ENCODE results near the gene TTC21A. TPM values are rescaled to one million over a fixed set of nuclear protein-coding genes. Genes with fewer than 3 reads are reported as not detected.

Gene TTC21A
- total RNA-seq, 1 experiment from 2014 or later: 9.5 TPM

- CTCF ChIA-PET: no interaction called here
These were observed 40.2 kb upstream of the TTC21A start for GRCh38 chr3:39067286-39067685.

GRCh38 chr3:39068556-39068955 is 38.9 kb upstream of the TTC21A start:
- TF ChIP-seq CTCF (conservative IDR thresholded peaks at IDR 0.05) (no peak), EZH2 (IDR thresholded peaks at IDR 0.05; ENCODE audit: low read depth) (no peak)
- Histone ChIP-seq H3K27me3 (ENCODE audit: insufficient read depth, low read depth) (no peaks in the 10 kb centered on the region), H3K9me2 (ENCODE audit: insufficient read depth) (no peaks in the 10 kb centered on the region), H2AFZ (no peak overlapping the region), H3K79me2 (ENCODE audit: low read depth) (no peaks in the 10 kb centered on the region), H3K4me2 (no peak overlapping the region), H3K36me3 (ENCODE audit: low read depth) (no peaks in the 10 kb centered on the region; the same call in 1 of the 2 replicates), H3F3A (ENCODE audit: insufficient read depth, low read depth) (no peaks in the 10 kb centered on the region), H4K20me1 (ENCODE audit: insufficient read depth) (no peaks in the 10 kb centered on the region), H3K9me3 (ENCODE audit: insufficient read depth, low read depth) (no peaks in the 10 kb centered on the region), H3K27ac (no peak overlapping the region), H3K4me3 (no peak overlapping the region), H3K4me1 (replicated peaks; ENCODE audit: insufficient read depth) (no peaks in the 10 kb centered on the region)
- BruUV-seq (replicated peaks): no TSS peak
- no peak for DNase-seq
- intact Hi-C loops (cut with micrococcal nuclease; ENCODE audit: unreplicated experiment): no loop called here
- ChIA-PET CTCF (no interaction called here), POLR2A (ENCODE audit: unreplicated experiment) (no interaction called here)

More at GRCh38 chr3:39067286-39067685, 40.2 kb upstream of the TTC21A start:
- Histone ChIP-seq H3K9me2 (ENCODE audit: insufficient read depth) (no peaks in the 10 kb centered on the region), H3K4me1 (replicated peaks; ENCODE audit: insufficient read depth) (no peaks in the 10 kb centered on the region), H3F3A (ENCODE audit: insufficient read depth, low read depth) (no peaks in the 10 kb centered on the region), H3K27me3 (ENCODE audit: insufficient read depth, low read depth) (no peaks in the 10 kb centered on the region), H4K20me1 (ENCODE audit: insufficient read depth) (peaks cover 2% of the 10 kb centered on the region), H3K79me2 (ENCODE audit: low read depth) (no peaks in the 10 kb centered on the region), H3K36me3 (ENCODE audit: low read depth) (no peaks in the 10 kb centered on the region; the same call in 1 of the 2 replicates), H2AFZ (no peak overlapping the region), H3K27ac (no peak overlapping the region), H3K9me3 (ENCODE audit: insufficient read depth, low read depth) (no peaks in the 10 kb centered on the region), H3K4me2 (no peak overlapping the region), H3K4me3 (no peak overlapping the region)
- BruUV-seq (replicated peaks): no TSS peak
- POLR2A ChIA-PET (ENCODE audit: unreplicated experiment): no interaction called here
- DNase-seq: no peak
- intact Hi-C loops (cut with micrococcal nuclease; ENCODE audit: unreplicated experiment): no loop called here
- TF ChIP-seq EZH2 (IDR thresholded peaks at IDR 0.05; ENCODE audit: low read depth) (no peak), CTCF (conservative IDR thresholded peaks at IDR 0.05) (no peak)

GRCh38 chr3:39075910-39076309 is 31.6 kb upstream of the TTC21A start:
- Histone ChIP-seq H3K4me3 (no peak overlapping the region), H3K79me2 (ENCODE audit: low read depth) (no peaks in the 10 kb centered on the region), H3K9me3 (ENCODE audit: insufficient read depth, low read depth) (no peaks in the 10 kb centered on the region), H3K27ac (no peak overlapping the region), H3K27me3 (ENCODE audit: insufficient read depth, low read depth) (no peaks in the 10 kb centered on the region), H3K4me2 (no peak overlapping the region), H3F3A (ENCODE audit: insufficient read depth, low read depth) (0 out of 2 replicates have a peak, but pooled peaks cover 3% of the 10 kb centered on the region), H3K9me2 (ENCODE audit: insufficient read depth) (no peaks in the 10 kb centered on the region), H3K36me3 (ENCODE audit: low read depth) (peaks cover 3% of the 10 kb centered on the region), H4K20me1 (ENCODE audit: insufficient read depth) (no peaks in the 10 kb centered on the region; the same call in 1 of the 2 replicates), H2AFZ (no peak overlapping the region), H3K4me1 (replicated peaks; ENCODE audit: insufficient read depth) (no peaks in the 10 kb centered on the region)
- CTCF ChIA-PET: interaction anchor here (0.5 kb wide), 1 partner anchor 50 kb away, joined by 3 read pairs; no protein-coding TSS in a partner anchor
- TF ChIP-seq CTCF (conservative IDR thresholded peaks at IDR 0.05) (no peak), EZH2 (IDR thresholded peaks at IDR 0.05; ENCODE audit: low read depth) (no peak)
- POLR2A ChIA-PET (ENCODE audit: unreplicated experiment): no interaction called here
- intact Hi-C loops (cut with micrococcal nuclease; ENCODE audit: unreplicated experiment): no loop called here
- no peak for DNase-seq
- no TSS peak for BruUV-seq (replicated peaks)

All from PC-9 (cell line).